Liver (tissue), 9 donors: ENCODE measurements around the gene MTOR. TPM values are rescaled to one million over a fixed set of nuclear protein-coding genes. Genes with fewer than 3 reads are reported as not detected.

Source experiments
- DNase-seq: peaks from one replicate; pipeline ENCODE4 v3.0.0-alpha.2; 2017; ENCODE audit warnings: low spot score
- H3K27ac ChIP-seq, 2 donors: one replicate each; pipeline ENCODE4 v1.7.0; 2013; ENCODE audit warnings: inconsistent platforms in 2 of 2, low read length in 2 of 2, control low read depth in 1 of 2, low read depth in 1 of 2, mild to moderate bottlenecking in 1 of 2
- H3K27me3 ChIP-seq, 4 donors: one replicate each; pipeline versions ENCODE4 v1.6.1 to v1.7.0; 2013; ENCODE audit warnings: low read length in 3 of 4, inconsistent platforms in 1 of 4, mild to moderate bottlenecking in 1 of 4, moderate library complexity in 1 of 4; ENCODE audit not compliant: control insufficient read depth in 4 of 4, insufficient read depth in 4 of 4
- H3K36me3 ChIP-seq, 4 donors: one replicate each; pipeline versions ENCODE4 v1.6.1 to v1.7.0; 2013; ENCODE audit warnings: low read length in 3 of 4, mild to moderate bottlenecking in 3 of 4, low read depth in 1 of 4, moderate library complexity in 1 of 4; ENCODE audit not compliant: control insufficient read depth in 4 of 4, insufficient read depth in 3 of 4
- H3K4me1 ChIP-seq, 4 donors: one replicate each; pipeline versions ENCODE4 v1.6.1 to v1.7.0; 2013; ENCODE audit warnings: low read length in 3 of 4, mild to moderate bottlenecking in 3 of 4, moderate library complexity in 1 of 4; ENCODE audit not compliant: control insufficient read depth in 4 of 4, insufficient read depth in 4 of 4
- H3K4me3 ChIP-seq, 3 donors: one replicate each; pipeline versions ENCODE4 v1.6.1 to v1.7.0; 2013; ENCODE audit warnings: low read length in 3 of 3, control low read depth in 1 of 3, low read depth in 1 of 3, mild to moderate bottlenecking in 1 of 3
- H3K9ac ChIP-seq, 2 donors: one replicate each; pipeline ENCODE4 v1.7.0; 2013; ENCODE audit warnings: low read length in 2 of 2, mild to moderate bottlenecking in 2 of 2, moderate library complexity in 2 of 2, control low read depth in 1 of 2, low read depth in 1 of 2
- H3K9me3 ChIP-seq, 4 donors: one replicate each; pipeline versions ENCODE4 v1.6.1 to v1.7.0; 2013; ENCODE audit warnings: low read length in 3 of 4; ENCODE audit not compliant: control insufficient read depth in 4 of 4
- CTCF ChIP-seq: fragments of 150-350 bp; IDR thresholded peaks from 2 replicates; pipeline ENCODE4 v1.5.1; 2017; ENCODE audit warnings: improper control_type of control experiment, low read depth, low read length; ENCODE audit not compliant: missing input control
- EGR1 ChIP-seq, 2 donors: IDR thresholded peaks; 2 replicates each; pipeline ENCODE4 v1.6.1; 2016 to 2018; ENCODE audit warnings: antibody characterized with exemption in 2 of 2, low read depth in 2 of 2
- FOXA1 ChIP-seq: IDR thresholded peaks from 2 replicates; pipeline ENCODE4 v1.6.1; 2016; ENCODE audit warnings: antibody characterized with exemption
- FOXA2 ChIP-seq: IDR thresholded peaks from 2 replicates; pipeline ENCODE4 v1.6.1; 2016; ENCODE audit warnings: antibody characterized with exemption
- GABPA ChIP-seq, 2 donors: IDR thresholded peaks in 1 of 2; conservative IDR thresholded peaks in 1 of 2; 2 replicates each; pipeline ENCODE4 v1.6.1; 2016; ENCODE audit warnings: antibody characterized with exemption in 2 of 2, mild to moderate bottlenecking in 1 of 2, moderate library complexity in 1 of 2
- HNF4A ChIP-seq, 2 donors: conservative IDR thresholded peaks; 2 replicates each; pipeline ENCODE4 v1.6.1; 2016; ENCODE audit warnings: antibody characterized with exemption in 2 of 2, mild to moderate bottlenecking in 2 of 2
- HNF4G ChIP-seq: IDR thresholded peaks from 2 replicates; pipeline ENCODE4 v1.6.1; 2016; ENCODE audit warnings: antibody characterized with exemption
- JUND ChIP-seq, 2 donors: IDR thresholded peaks; 2 replicates each; pipeline ENCODE4 v1.6.1; 2016; ENCODE audit warnings: antibody characterized with exemption in 2 of 2
- RXRA ChIP-seq, 2 donors: IDR thresholded peaks; 2 replicates each; pipeline ENCODE4 v1.6.1; 2017 to 2018; ENCODE audit warnings: antibody characterized with exemption in 2 of 2, mild to moderate bottlenecking in 1 of 2
- SP1 ChIP-seq: IDR thresholded peaks from 2 replicates; pipeline ENCODE4 v1.6.1; 2018; ENCODE audit warnings: antibody characterized with exemption, mild to moderate bottlenecking
- TAF1 ChIP-seq: conservative IDR thresholded peaks from 2 replicates; pipeline ENCODE4 v1.6.1; 2016; ENCODE audit warnings: antibody characterized with exemption, mild to moderate bottlenecking
- YY1 ChIP-seq: IDR thresholded peaks from 2 replicates; pipeline ENCODE4 v1.6.1; 2016; ENCODE audit warnings: antibody characterized with exemption, mild to moderate bottlenecking
- ZBTB33 ChIP-seq: IDR thresholded peaks from 2 replicates; pipeline ENCODE4 v1.6.1; 2016; ENCODE audit warnings: antibody characterized with exemption
- WGBS: extraction: QIAGEN DNeasy Blood & Tissue Kit; methylation state at CpG from one replicate; pipeline ENCODE4 v1.1.7; 2013; 5-methylcytosine and 5-hydroxymethylcytosine counted together
- polyA plus RNA-seq, 2 donors: library from polyadenylated mRNA; stranded (reverse) in 1 of 2; unstranded in 1 of 2; fragments of 200-250 nt in 1 of 2; fragments of >200 nt in 1 of 2; fragmentation: Nextera tagmentation in 1 of 2; extraction: Ambion mirVana in 1 of 2; gene quantifications; one replicate each; pipeline versions ENCODE4 v1.2.1 to v1.2.3, GENCODE V29; 2013 to 2015
- total RNA-seq, 2 donors: library from RNA; depleted of rRNA; stranded (reverse); fragments of >200 nt; gene quantifications; one replicate each; pipeline ENCODE4 v1.2.3, GENCODE V29; 2014
- TF ChIP-seq, protein P1 (sequence below): IDR thresholded peaks from 2 replicates; pipeline ENCODE4 v1.6.1; 2016; ENCODE audit warnings: antibody characterized with exemption
- TF ChIP-seq, protein P2 (sequence below): IDR thresholded peaks from 2 replicates; pipeline ENCODE4 v1.6.1; 2016; ENCODE audit warnings: antibody characterized with exemption
- donor health status: healthy.
- donor health status: healthy.
- donor health status: healthy.
- donor health status: healthy.
- donor health status: healthy.

Gene MTOR
- total and polyA plus RNA-seq, 4 donors = 11.6 to 45.0 (median 19.9) TPM

- H3K9ac ChIP-seq = no peak overlapping the region
- peaks cover 0 to 17% (median 13%) of the 10 kb centered on the region in 4 donors for H3K4me1 ChIP-seq
- TF ChIP-seq, protein P1, sequence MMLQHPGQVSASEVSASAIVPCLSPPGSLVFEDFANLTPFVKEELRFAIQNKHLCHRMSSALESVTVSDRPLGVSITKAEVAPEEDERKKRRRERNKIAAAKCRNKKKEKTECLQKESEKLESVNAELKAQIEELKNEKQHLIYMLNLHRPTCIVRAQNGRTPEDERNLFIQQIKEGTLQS = no peak
- TF ChIP-seq YY1 (no peak), GABPA (IDR thresholded peaks at IDR 0.05 in 1 of 2, conservative IDR thresholded peaks at IDR 0.05 in 1 of 2) (no peak), TAF1 (no peak), SP1 (no peak), HNF4G (no peak), JUND (IDR thresholded peaks at IDR 0.05) (no peak), HNF4A (conservative IDR thresholded peaks at IDR 0.05) (no peak), CTCF (no peak), ZBTB33 (no peak)
- TF ChIP-seq, protein P2, sequence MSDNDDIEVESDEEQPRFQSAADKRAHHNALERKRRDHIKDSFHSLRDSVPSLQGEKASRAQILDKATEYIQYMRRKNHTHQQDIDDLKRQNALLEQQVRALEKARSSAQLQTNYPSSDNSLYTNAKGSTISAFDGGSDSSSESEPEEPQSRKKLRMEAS = no peak
- H3K9me3 ChIP-seq = no peaks in the 10 kb centered on the region
- 94% methylated on average over 1 of the region's 1 CpG for WGBS
- H3K36me3 ChIP-seq = peaks cover 0 to 15% (median 8%) of the 10 kb centered on the region in 4 donors
- H3K4me3 ChIP-seq = no peak overlapping the region
- no peaks in the 10 kb centered on the region for H3K27me3 ChIP-seq
- no peak for DNase-seq
- no peak overlapping the region for H3K27ac ChIP-seq
Observed at GRCh38 chr1:11188381-11188780, 74.0 kb downstream of the MTOR start.

GRCh38 chr1:11187931-11188330, 74.4 kb downstream of the MTOR start:
- TF ChIP-seq, protein P1 = no peak
- TF ChIP-seq JUND (IDR thresholded peaks at IDR 0.05) = no peak
- TF ChIP-seq SP1 = no peak
- TF ChIP-seq TAF1 = no peak
- TF ChIP-seq FOXA1 = no peak
- TF ChIP-seq YY1 = no peak
- no peak for TF ChIP-seq ZBTB33
- no peak for TF ChIP-seq GABPA (IDR thresholded peaks at IDR 0.05 in 1 of 2, conservative IDR thresholded peaks at IDR 0.05 in 1 of 2)
- TF ChIP-seq EGR1 (IDR thresholded peaks at IDR 0.05; ENCODE audit: low read depth in 2 of 2) = no peak
- no peak for TF ChIP-seq FOXA2
- TF ChIP-seq, protein P2 = no peak
- no peak for TF ChIP-seq RXRA (IDR thresholded peaks at IDR 0.05)
- no peak for TF ChIP-seq CTCF
- no peak overlapping the region for H3K27ac ChIP-seq
- DNase-seq = no peak

More at GRCh38 chr1:11187931-11188330, 74.4 kb downstream of the MTOR start:
- H3K9ac ChIP-seq = no peak overlapping the region
- no peak overlapping the region for H3K4me3 ChIP-seq
- no peaks in the 10 kb centered on the region for H3K9me3 ChIP-seq
- peaks cover 0 to 17% (median 13%) of the 10 kb centered on the region in 4 donors for H3K4me1 ChIP-seq
- WGBS = 96% methylated on average over 2 of the region's 2 CpGs
- no peaks in the 10 kb centered on the region for H3K27me3 ChIP-seq
- H3K36me3 ChIP-seq = peaks cover 0 to 11% (median 6%) of the 10 kb centered on the region in 4 donors
